B cell (primary cell): ENCODE data around the gene TXK.

Experiments used
- EZH2 ChIP-seq: IDR thresholded peaks from 2 replicates; pipeline ENCODE4 v1.6.1; 2012; ENCODE audit warnings: borderline replicate concordance, low read depth, mild to moderate bottlenecking, moderate library complexity, low read length; ENCODE audit not compliant: insufficient read depth, poor library complexity, severe bottlenecking
- TF ChIP-seq, protein P1 (sequence below): fragments of 200-600 bp; IDR thresholded peaks from one replicate; pipeline ENCODE4 v1.8.0; 2022; ENCODE audit warnings: antibody characterized with exemption, mild to moderate bottlenecking

DNA sequence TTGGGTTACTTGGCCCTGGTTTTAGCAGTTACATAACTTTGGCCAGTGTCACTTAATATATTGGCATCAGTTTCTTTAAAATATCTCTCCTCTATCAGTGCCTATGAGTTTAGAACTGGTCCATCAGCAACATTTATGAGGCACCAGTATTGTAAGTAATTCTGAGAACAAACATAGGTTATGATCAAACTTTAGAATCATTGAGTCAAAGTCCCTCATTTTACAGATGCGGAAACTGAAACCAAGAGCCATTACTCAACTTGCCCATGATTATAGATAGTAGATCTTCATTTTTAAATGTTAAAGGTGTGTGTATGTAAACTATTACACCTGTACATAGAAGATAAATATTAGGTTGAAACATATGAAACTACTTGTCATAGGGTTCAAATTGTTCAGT lies 113.0 kb downstream of the TXK start:
- TF ChIP-seq, protein P1, sequence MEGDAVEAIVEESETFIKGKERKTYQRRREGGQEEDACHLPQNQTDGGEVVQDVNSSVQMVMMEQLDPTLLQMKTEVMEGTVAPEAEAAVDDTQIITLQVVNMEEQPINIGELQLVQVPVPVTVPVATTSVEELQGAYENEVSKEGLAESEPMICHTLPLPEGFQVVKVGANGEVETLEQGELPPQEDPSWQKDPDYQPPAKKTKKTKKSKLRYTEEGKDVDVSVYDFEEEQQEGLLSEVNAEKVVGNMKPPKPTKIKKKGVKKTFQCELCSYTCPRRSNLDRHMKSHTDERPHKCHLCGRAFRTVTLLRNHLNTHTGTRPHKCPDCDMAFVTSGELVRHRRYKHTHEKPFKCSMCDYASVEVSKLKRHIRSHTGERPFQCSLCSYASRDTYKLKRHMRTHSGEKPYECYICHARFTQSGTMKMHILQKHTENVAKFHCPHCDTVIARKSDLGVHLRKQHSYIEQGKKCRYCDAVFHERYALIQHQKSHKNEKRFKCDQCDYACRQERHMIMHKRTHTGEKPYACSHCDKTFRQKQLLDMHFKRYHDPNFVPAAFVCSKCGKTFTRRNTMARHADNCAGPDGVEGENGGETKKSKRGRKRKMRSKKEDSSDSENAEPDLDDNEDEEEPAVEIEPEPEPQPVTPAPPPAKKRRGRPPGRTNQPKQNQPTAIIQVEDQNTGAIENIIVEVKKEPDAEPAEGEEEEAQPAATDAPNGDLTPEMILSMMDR: no peak
- TF ChIP-seq EZH2: no peak
